ENCODE results near the gene RPS6KA2.

RPS6KA2 gene

GRCh38 chr6:166437661-166438060 lies 189.4 kb downstream of the RPS6KA2 start:
- no peak for DNase-seq

GRCh38 chr6:166436195-166437139 lies 190.6 kb downstream of the RPS6KA2 start:
- no peak for DNase-seq

- peak in 1 of 2 donors; percentile 26 for DNase-seq
Measured at GRCh38 chr6:166435574-166435973, 191.5 kb downstream of the RPS6KA2 start.

- no peak for DNase-seq
Measured at GRCh38 chr6:166434336-166434735, 192.7 kb downstream of the RPS6KA2 start.

- no peak for DNase-seq
Measured at GRCh38 chr6:166433096-166433495, 194.0 kb downstream of the RPS6KA2 start.

GRCh38 chr6:166430269-166430668 lies 196.8 kb downstream of the RPS6KA2 start:
- peak in 1 of 2 donors; percentile 8 for DNase-seq

GRCh38 chr6:166424431-166424830 lies 202.6 kb downstream of the RPS6KA2 start:
- DNase-seq: no peak

- no peak for DNase-seq
Measured at GRCh38 chr6:166423781-166424180, 203.3 kb downstream of the RPS6KA2 start.

GRCh38 chr6:166423051-166423745 lies 203.9 kb downstream of the RPS6KA2 start:
- no peak for DNase-seq

- no peak for DNase-seq
Measured at GRCh38 chr6:166422201-166422940, 204.7 kb downstream of the RPS6KA2 start.

GRCh38 chr6:166420351-166420750 lies 206.7 kb downstream of the RPS6KA2 start:
- no peak for DNase-seq

GRCh38 chr6:166419717-166420116 lies 207.3 kb downstream of the RPS6KA2 start:
- no peak for DNase-seq

- peak; percentile 56 to 61 for DNase-seq
Measured at GRCh38 chr6:166419286-166419685, 207.8 kb downstream of the RPS6KA2 start.

GRCh38 chr6:166418691-166419143 lies 208.3 kb downstream of the RPS6KA2 start:
- peak in 1 of 2 donors; percentile 33 for DNase-seq

- peak; percentile 15 to 39 for DNase-seq
Measured at GRCh38 chr6:166417285-166417691, 209.8 kb downstream of the RPS6KA2 start.

- no peak for DNase-seq
Measured at GRCh38 chr6:166415833-166416347, 211.2 kb downstream of the RPS6KA2 start.

GRCh38 chr6:166415306-166415705 lies 211.7 kb downstream of the RPS6KA2 start:
- peak in 1 of 2 donors; percentile 30 for DNase-seq

- no peak for DNase-seq
Measured at GRCh38 chr6:166413491-166413951, 213.5 kb downstream of the RPS6KA2 start.

GRCh38 chr6:166412911-166413384 lies 214.1 kb downstream of the RPS6KA2 start:
- no peak for DNase-seq

- DNase-seq: no peak
Measured at GRCh38 chr6:166412156-166412910, 214.7 kb downstream of the RPS6KA2 start.

GRCh38 chr6:166411721-166412151 lies 215.3 kb downstream of the RPS6KA2 start:
- peak in 1 of 2 donors; percentile 23 for DNase-seq

- DNase-seq: no peak
Measured at GRCh38 chr6:166411271-166411670, 215.8 kb downstream of the RPS6KA2 start.

All from stimulated activated CD4-positive, alpha-beta T cell treated with anti-CD3 and anti-CD28 coated beads, Interleukin-2, amount 100 ng/mL, for 24 hours (primary cell).